Activated naive CD4-positive, alpha-beta T cell treated with anti-CD3 and anti-CD28 coated beads, Interleukin-2, amount 50 U/mL, for 72 hours (primary cell): Measurements from ENCODE around the gene SOSTDC1. TPM values are rescaled to one million over a fixed set of nuclear protein-coding genes. Genes with fewer than 3 reads are reported as not detected.
A peak's percentile ranks its signal among the peaks of the same experiment; 100 is the strongest.
"Not testable (repeated sequence)": the region's sequence is repeated elsewhere in the genome, so short reads cannot be mapped to it uniquely, and the experiment has no call there.

Source experiments
- ATAC-seq, 2 donors: fragments of 150-1000 bp; cut with Tn5 transposase; 2 replicates each; pipeline ENCODE4 v1.10.0; 2021; ENCODE audit warnings: mild to moderate bottlenecking in 2 of 2, moderate library complexity in 2 of 2
- DNase-seq, 2 donors: peaks; one replicate each; pipeline ENCODE4 v3.0.0; 2021 to 2022; ENCODE audit warnings: low spot score in 2 of 2
- H3K27ac Mint-ChIP-seq, 2 donors: one replicate each; pipeline ENCODE4 v1.8.0; 2022; ENCODE audit warnings: mild to moderate bottlenecking in 2 of 2, mixed read lengths in 2 of 2
- H3K36me3 Mint-ChIP-seq, 2 donors: one replicate each; pipeline ENCODE4 v1.8.0; 2022; ENCODE audit warnings: mixed read lengths in 2 of 2
- H3K9me3 Mint-ChIP-seq, 2 donors: one replicate each; pipeline ENCODE4 v1.8.0; 2022; ENCODE audit warnings: mixed read lengths in 2 of 2
- total RNA-seq, 2 donors: library from RNA; stranded (reverse); gene quantifications; one replicate each; pipeline ENCODE4 v1.2.3, GENCODE V29; 2022

Gene SOSTDC1
- total RNA-seq, 2 donors from 2014 or later, result not detected

DNA sequence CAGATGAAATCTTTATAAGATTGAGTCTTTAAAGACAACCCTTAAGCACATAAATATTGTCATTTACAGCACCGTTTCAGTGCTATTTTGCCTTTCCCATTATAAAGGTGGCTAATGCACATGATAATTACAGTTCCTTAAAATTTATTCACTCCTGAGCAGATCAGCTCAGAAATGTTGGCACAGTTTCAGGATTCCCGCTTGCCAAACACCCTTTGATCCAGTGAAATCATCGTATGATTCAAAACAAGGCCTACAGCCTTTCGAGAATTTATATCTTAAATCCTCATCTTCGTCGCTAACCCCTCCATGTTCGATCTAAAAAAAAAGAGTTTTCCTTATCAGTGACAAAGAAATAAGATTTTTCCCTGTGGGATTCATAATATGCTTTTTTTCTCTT, 14.1 kb upstream of the SOSTDC1 start:
- ATAC-seq (no peak), DNase-seq (no peak)
- Mint-ChIP-seq H3K36me3 (no peaks in the 10 kb centered on the region), H3K27ac (no peak overlapping the region), H3K9me3 (no peaks in the 10 kb centered on the region)

DNA sequence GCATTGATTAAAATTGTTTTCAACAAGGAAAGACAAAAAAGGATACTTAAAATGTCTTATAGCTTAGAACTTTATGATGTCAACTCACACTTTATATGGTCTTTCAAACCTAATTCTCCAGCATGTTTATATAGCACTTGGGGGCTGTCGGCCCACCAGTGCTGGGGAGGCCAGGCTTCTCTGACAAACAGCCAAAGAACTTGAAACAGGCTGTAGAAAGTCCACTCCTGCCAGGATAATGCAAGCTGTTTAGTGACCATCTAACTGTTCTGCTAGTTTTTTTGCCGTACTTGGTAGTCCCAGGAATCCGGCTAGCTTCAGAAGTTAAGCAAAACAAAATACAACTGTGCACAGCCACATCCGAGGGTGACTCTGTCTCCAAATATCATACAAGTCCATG, 13.6 kb upstream of the SOSTDC1 start:
- Mint-ChIP-seq H3K9me3 (no peaks in the 10 kb centered on the region), H3K36me3 (no peaks in the 10 kb centered on the region), H3K27ac (no peak overlapping the region)
- DNase-seq (no peak), ATAC-seq (no peak)

DNA sequence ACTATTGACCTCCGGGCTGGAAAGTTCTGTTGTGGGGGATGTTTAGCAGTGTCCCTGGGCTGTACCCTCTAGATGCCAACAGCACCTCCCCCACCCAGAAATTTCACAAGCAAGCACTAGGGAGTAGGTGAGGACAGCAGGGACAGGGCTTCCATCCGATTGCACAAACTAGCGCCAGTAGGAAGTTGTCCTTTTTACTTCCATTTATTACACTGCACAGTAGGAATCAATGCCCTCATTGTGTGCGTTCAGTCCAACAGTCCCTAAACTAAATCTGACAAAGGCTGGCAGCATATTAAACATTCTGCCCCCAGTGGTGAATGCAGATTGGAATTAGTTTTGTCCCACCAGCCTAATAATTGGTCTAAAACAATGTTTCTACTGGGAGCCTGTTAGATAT, 6.4 kb upstream of the SOSTDC1 start:
- Mint-ChIP-seq H3K9me3 (no peaks in the 10 kb centered on the region), H3K27ac (no peak overlapping the region)

DNA sequence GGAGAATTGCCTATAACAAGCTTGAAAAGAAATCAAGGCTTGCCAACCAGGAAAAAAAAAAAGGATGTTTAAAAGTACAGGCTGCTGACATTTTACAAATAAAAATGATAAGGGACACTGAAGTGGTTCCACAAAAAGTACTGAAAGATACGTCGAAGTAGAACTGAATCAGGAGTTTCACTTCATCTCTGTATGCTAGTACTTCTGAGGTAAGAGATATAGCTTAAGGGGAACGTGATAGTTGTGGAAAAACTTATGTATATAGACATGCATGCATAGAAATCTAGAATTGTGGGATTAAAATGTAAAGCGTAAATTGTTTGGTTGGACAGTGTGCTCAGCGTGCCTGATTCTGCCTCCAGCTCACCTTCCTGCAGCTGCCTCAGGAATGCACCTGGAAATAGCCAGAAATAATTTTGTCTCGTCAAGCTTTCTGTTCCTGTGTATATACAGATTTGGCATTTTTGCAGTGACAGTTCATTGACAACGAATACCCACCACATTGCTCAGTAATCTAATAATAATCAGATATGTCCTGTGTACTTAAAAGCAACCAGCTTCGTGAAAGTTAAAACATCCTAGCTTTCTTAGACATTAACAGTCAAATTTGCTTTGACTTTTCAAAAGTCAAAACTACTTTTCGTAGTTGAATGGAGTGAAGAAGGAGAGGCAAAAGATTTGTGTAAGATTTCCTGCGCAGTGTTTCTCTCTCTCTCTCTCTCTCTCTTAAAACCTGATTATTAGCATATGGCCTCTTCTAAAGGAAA, 1.4 kb downstream of the SOSTDC1 start:
- DNase-seq (no peak), ATAC-seq (no peak)
- H3K36me3 Mint-ChIP-seq, result no peaks in the 10 kb centered on the region
- H3K27ac Mint-ChIP-seq, result no peak overlapping the region
- H3K9me3 Mint-ChIP-seq, result no peaks in the 10 kb centered on the region

More for the DNA sequence above, 6.4 kb upstream of the SOSTDC1 start:
- ATAC-seq (no peak), DNase-seq (no peak)
- H3K36me3 Mint-ChIP-seq, result no peaks in the 10 kb centered on the region

DNA sequence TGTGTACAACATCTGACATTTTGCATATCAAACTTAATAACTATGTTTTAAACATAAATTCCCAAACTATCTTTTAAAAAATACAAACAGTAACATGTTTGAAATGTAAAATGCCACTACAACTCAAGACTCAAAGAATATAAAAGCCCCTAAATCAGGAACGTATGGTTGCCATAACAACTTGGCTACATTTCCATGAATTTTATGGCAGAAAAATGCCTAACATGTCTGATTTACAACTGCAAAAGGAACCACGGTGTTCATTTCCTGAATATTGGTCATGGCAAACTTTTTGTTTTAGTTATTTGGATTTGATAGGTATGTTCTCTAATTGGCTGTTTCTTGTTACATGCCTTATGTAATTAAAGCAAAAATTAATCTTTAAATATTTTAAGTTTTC, 2.0 kb downstream of the SOSTDC1 start:
- ATAC-seq (no peak), DNase-seq (no peak)
- Mint-ChIP-seq H3K9me3 (no peaks in the 10 kb centered on the region), H3K27ac (no peak overlapping the region), H3K36me3 (no peaks in the 10 kb centered on the region)

DNA sequence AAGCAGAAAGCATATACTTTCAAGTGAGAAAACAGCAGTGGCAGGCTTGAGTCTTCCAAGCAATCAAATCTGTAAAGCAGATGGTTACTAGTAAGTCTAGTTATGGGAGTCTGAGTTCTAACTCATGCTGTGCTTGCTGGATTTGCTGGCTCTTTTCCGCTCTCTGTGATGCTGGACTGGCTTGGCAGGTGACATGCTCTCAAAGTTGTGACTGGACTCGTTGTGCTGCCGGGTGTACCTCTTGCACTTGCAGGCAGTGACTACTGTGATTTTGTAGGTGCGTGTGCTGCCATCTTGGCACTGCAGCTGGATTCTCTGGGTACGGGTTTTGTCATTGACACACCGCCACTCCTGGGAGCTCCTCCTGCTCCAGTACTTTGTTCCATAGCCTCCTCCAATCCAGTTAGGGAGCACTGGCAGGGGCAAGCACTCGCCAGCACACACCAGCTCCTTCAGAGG, 3.1 kb downstream of the SOSTDC1 start:
- DNase-seq (no peak), ATAC-seq (no peak)
- Mint-ChIP-seq H3K36me3 (no peaks in the 10 kb centered on the region), H3K27ac (no peak overlapping the region), H3K9me3 (no peaks in the 10 kb centered on the region)

DNA sequence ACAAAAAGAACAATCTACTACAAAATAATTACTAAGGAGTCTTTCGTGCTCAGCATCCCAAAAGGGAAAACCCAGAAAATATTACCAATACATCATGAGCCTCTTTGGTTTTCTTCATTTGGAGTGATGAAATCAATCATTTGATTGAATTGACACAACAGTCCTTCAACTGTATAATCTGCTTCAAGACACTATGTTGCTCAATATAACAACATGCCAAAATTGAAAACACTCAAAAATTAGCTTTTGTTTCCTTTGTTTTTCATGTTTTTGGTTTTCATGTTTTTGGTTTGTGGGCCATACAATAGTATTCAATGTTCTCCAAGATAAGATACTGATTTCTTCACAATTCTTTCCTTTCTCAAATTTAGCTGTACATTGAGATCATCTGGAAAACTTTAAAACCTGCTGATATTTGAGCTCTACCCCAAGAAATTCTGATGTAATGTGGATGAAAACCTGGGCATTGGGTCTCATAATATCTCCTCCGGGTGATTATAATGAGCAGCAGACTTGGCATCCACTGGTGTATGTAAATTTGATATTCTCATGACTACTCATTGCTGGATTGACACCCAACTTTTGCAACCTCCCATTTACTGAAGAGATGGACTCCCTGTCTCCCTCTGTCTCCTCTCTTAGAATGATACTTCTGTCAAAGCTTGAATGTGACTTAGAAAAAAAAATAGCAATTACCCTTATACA, 4.6 kb downstream of the SOSTDC1 start:
- no peaks in the 10 kb centered on the region for H3K9me3 Mint-ChIP-seq
- ATAC-seq (no peak), DNase-seq (no peak)
- H3K36me3 Mint-ChIP-seq, result no peaks in the 10 kb centered on the region
- no peak overlapping the region for H3K27ac Mint-ChIP-seq

DNA sequence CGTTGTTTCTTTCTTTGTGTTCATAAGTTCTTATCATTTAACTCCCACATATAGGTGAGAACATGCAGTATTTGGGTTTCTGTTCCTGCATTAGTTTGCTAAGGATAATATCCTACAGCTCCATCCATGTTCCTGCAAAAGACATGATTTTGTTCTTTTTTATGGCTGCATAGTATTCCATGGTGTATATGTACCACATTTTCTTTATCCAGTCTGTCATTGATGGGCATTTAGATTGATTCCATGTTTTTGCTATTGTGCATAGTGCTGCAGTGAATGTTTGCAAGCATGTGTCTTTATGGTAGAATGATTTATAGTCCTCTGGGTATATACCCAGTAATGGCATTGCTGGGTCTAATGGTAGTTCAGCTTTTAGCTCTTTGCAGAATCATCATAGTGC, 9.2 kb downstream of the SOSTDC1 start:
- not testable (repeated sequence) for H3K9me3 Mint-ChIP-seq, H3K36me3 Mint-ChIP-seq, H3K27ac Mint-ChIP-seq, DNase-seq, ATAC-seq

DNA sequence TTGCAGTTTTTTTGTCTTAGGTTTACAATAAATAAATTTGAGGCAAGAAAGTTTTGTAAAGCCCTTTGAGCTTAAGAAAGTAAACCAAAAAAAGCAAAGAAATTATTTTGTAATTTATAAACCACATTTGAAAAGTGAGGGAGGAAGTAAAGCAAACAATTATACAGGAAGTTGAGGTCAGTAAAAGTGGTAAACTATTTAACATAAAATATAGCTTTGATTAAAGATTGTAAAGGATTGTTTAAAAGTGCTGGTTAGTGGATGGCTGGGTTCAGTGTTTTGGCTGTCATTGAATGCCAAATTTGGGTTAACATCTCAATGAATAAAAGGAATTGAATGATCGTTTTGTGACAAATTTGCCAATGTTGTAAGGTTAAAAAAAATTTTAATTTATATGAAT, 9.9 kb downstream of the SOSTDC1 start:
- ATAC-seq (no peak), DNase-seq (no peak)
- H3K9me3 Mint-ChIP-seq, result no peaks in the 10 kb centered on the region
- no peak overlapping the region for H3K27ac Mint-ChIP-seq
- H3K36me3 Mint-ChIP-seq, result no peaks in the 10 kb centered on the region

DNA sequence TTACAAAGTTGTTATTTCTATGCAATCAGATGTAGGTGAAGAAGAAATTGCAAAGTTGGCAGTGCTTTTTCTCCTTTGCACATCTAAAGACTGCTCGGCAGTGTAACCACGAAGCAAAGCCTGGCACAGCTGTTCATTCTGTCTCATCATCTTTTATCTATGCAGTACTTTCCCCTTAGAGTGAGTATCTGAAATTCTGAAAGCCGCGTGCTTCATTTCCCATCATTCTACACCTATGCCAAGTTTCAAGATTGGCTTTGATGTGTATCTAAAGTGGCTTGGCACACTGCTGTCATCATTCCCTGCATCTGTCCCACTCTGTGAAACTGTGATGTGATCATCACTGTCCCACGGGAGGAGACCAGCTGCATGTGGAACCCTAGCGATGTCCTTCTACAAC, 15.2 kb downstream of the SOSTDC1 start:
- peak in 1 of 2 donors; percentile 41 for ATAC-seq
- no peaks in the 10 kb centered on the region for H3K9me3 Mint-ChIP-seq

DNA sequence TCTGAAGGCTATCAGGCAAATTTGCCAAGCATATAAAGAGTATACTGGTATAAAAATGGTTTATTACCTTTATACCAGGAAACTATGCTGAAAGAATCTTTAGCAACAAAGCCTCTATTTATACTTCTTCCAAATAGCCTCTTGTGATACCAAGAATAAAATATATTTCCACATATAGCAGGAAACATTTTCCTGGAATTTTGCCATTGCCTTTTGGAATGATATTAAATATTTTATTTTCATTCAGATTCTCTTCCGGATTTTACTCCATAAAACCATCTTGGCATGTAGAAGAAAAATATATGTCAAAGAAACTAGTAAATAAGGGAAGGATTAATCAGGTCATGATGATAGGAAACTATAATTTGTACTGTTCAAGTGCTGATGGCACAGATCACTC, 17.7 kb downstream of the SOSTDC1 start:
- H3K27ac Mint-ChIP-seq, result no peak overlapping the region
- no peaks in the 10 kb centered on the region for H3K9me3 Mint-ChIP-seq
- H3K36me3 Mint-ChIP-seq, result no peaks in the 10 kb centered on the region
- DNase-seq (no peak), ATAC-seq (no peak)

More for the DNA sequence above, 15.2 kb downstream of the SOSTDC1 start:
- DNase-seq, result no peak
- no peak overlapping the region for H3K27ac Mint-ChIP-seq
- H3K36me3 Mint-ChIP-seq, result no peaks in the 10 kb centered on the region

DNA sequence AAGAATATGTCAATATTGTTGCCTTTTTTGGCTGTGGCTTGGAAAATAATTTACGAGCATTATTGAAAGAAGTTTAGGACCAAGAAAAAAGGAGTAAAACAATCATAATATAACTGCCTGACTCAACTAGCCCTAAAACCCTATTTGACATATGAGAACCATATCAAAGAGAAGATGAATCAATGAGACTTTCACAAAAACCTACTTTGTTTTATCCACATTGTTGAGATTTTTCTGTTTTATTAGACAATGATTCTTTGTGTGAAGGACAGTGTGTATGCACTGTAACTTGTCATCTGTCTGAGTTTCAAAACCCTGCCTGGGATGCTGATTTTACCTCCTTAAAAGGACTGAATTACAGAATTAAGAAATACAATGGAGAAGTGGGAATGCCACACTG, 19.0 kb downstream of the SOSTDC1 start:
- Mint-ChIP-seq H3K9me3 (no peaks in the 10 kb centered on the region), H3K36me3 (no peaks in the 10 kb centered on the region)
- ATAC-seq, result peak in 1 of 2 donors; percentile 52

DNA sequence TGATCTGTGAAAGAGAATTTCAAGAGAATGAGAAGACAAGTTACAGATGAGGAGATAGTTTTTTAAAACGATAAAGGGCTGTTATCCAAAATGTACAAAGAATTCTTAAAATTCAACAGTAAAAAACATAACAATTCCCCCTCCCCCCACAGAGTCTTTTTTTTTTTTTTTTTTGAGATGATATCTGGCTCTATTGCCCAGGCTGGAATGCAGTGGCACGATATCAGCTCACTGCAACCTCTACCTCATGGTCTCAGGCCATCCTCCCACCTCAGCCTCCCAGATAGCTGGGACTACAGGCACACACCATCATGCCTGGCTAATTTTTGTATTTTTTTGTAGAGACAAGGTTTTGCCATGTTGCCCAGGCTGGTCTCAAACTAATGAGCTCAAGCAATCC, 21.7 kb downstream of the SOSTDC1 start:
- not testable (repeated sequence) for DNase-seq, H3K36me3 Mint-ChIP-seq, ATAC-seq, H3K27ac Mint-ChIP-seq, H3K9me3 Mint-ChIP-seq

More for the DNA sequence above, 19.0 kb downstream of the SOSTDC1 start:
- DNase-seq, result no peak
- H3K27ac Mint-ChIP-seq, result no peak overlapping the region

DNA sequence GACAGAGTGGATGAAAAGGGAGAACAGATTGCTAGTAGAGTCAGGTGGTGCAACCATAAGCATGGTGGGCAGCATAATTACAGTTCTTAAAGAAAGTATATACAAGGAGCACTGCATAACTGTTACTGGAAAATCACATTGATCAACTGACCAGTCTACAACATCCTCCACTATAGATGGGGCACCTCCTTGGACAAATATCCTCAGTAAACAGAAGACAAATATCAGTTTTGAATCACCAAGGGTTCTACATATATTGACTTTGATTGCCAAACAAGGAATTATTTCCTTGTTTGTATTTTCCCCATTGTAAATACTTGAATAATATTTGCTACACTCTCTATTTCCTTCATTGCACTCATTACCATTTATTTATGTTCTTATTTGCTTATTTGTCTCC, 26.6 kb downstream of the SOSTDC1 start:
- DNase-seq (no peak), ATAC-seq (no peak)
- peaks cover 0 to 7% of the 10 kb centered on the region in 2 donors for H3K9me3 Mint-ChIP-seq
- no peaks in the 10 kb centered on the region for H3K36me3 Mint-ChIP-seq
- H3K27ac Mint-ChIP-seq, result no peak overlapping the region

DNA sequence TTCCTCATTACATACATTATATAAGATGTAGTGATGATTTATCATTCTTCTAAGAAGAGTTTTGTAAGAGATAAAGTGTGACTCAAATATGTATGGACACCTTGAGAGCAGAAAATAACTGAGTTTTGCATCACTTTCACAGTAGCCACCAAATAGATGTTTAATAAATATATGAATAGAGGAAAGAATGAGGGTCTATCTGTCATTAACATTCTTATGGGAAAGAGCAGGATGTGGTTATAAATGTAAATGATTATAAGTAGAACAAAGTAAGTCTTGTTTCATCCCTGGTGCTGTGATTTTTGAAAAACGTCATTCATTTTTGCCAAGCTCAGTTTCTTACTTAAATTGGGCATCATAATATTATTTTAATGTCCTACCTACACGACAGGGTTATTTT, 29.2 kb downstream of the SOSTDC1 start:
- peaks cover 0 to 7% of the 10 kb centered on the region in 2 donors for H3K9me3 Mint-ChIP-seq
- ATAC-seq (no peak), DNase-seq (no peak)
- H3K36me3 Mint-ChIP-seq, result no peaks in the 10 kb centered on the region
- H3K27ac Mint-ChIP-seq, result no peak overlapping the region

DNA sequence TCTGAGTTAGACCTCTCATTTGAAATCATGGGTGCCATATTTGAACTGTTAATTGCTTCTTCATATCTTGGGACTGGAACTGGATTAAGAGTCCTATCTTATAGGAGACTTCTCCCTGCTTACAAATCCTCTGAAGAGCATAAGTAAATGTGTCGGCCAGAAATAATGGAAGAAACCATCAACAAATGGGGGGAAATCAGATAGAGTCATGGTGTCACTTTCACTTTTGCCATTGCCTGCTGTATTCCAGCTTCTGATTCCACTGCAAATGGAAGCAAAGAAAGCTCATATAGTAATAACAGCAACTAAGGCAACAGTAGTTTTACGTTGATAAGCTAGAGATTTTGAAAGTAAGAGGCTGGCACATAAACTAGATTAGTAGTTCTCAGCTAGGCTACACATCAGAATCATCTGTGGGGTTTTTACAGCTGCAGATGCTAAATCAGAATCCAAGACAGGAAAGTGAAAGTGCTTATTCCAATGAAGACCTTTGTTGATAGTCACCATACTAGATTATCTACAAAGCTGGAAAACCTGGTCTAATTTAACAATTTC, 31.9 kb downstream of the SOSTDC1 start:
- Mint-ChIP-seq H3K36me3 (no peaks in the 10 kb centered on the region), H3K9me3 (no peaks in the 10 kb centered on the region), H3K27ac (no peak overlapping the region)
- ATAC-seq (no peak), DNase-seq (no peak)

DNA sequence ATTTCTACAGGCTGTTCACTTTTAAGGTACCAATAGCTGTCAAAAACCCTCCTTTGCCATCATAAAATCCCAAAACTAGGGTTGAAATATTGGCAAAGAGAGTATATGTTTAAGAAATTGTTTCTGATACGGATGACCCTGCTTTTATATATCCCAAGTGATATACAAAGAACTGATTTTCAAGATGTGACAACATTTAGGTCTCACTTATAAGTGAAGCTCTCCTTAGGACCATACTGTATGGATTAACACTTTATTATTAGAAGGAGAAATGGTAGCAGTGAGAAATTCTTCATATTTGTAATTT, 33.2 kb downstream of the SOSTDC1 start:
- Mint-ChIP-seq H3K9me3 (no peaks in the 10 kb centered on the region), H3K36me3 (no peaks in the 10 kb centered on the region), H3K27ac (no peak overlapping the region)
- ATAC-seq (no peak), DNase-seq (no peak)
